ENCODE measurements around the gene ESYT3.

GRCh38 chr3:138397983-138398382 is 36.4 kb upstream of the ESYT3 start:
- peak in 3 of 4 donors; percentile 13 to 28 (median 15) for TF ChIP-seq CTCF (IDR thresholded peaks at IDR 0.05)
- no peak for TF ChIP-seq POLR2A (IDR thresholded peaks at IDR 0.05)

Measured in right lobe of liver (tissue), 4 donors.